Measurements from ENCODE around the gene COL11A2. TPM values are rescaled to one million over a fixed set of nuclear protein-coding genes. Genes with fewer than 3 reads are reported as not detected.

The COL11A2 gene
- total and polyA plus RNA-seq, 2 experiments from 2014 or later, result 59.6 to 94.6 TPM

DNA sequence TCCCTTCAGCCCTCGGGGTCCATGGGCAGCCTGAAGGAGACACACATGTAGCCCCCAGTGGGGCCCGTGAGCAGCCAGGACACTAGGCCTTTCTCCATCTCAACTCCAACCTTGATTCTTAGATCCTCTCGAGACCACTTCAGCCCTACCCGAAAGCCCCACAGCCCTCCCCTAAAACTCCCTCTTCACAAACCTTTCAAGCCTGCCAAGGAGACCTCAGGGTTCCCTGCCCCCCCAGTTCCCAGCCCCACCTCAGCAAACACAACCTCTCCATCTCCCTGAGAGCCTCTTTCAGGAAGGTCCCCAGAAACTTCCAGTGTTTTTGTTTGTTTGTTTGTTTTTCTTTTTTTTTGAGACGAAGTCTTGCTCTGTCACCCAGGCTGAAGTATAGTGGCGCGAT is 11.1 kb downstream of the COL11A2 start:
- H3K9me3 ChIP-seq (ENCODE audit: low read depth), result no peaks in the 10 kb centered on the region
- H3K27ac ChIP-seq, result no peak overlapping the region
- DNase-seq (ENCODE audit: low read depth in 1 of 2, low spot score in 1 of 2), result no peak
- no peak overlapping the region for H3K4me3 ChIP-seq
- H3K27me3 ChIP-seq, result no peaks in the 10 kb centered on the region
- H3K36me3 ChIP-seq, result no peaks in the 10 kb centered on the region
- H3K4me1 ChIP-seq (ENCODE audit: low read depth), result no peaks in the 10 kb centered on the region
- TF ChIP-seq, protein P1, sequence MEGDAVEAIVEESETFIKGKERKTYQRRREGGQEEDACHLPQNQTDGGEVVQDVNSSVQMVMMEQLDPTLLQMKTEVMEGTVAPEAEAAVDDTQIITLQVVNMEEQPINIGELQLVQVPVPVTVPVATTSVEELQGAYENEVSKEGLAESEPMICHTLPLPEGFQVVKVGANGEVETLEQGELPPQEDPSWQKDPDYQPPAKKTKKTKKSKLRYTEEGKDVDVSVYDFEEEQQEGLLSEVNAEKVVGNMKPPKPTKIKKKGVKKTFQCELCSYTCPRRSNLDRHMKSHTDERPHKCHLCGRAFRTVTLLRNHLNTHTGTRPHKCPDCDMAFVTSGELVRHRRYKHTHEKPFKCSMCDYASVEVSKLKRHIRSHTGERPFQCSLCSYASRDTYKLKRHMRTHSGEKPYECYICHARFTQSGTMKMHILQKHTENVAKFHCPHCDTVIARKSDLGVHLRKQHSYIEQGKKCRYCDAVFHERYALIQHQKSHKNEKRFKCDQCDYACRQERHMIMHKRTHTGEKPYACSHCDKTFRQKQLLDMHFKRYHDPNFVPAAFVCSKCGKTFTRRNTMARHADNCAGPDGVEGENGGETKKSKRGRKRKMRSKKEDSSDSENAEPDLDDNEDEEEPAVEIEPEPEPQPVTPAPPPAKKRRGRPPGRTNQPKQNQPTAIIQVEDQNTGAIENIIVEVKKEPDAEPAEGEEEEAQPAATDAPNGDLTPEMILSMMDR (IDR thresholded peaks at IDR 0.05; ENCODE audit: low read depth, low read length), result no peak

GRCh38 chr6:33178755-33179475 is 13.4 kb downstream of the COL11A2 start:
- H3K4me3 ChIP-seq, result no peak overlapping the region
- H3K9me3 ChIP-seq (ENCODE audit: low read depth), result no peaks in the 10 kb centered on the region
- no peaks in the 10 kb centered on the region for H3K27me3 ChIP-seq
- TF ChIP-seq, protein P1 (IDR thresholded peaks at IDR 0.05; ENCODE audit: low read depth, low read length), result no peak
- DNase-seq (ENCODE audit: low read depth in 1 of 2, low spot score in 1 of 2), result no peak
- H3K36me3 ChIP-seq, result no peaks in the 10 kb centered on the region
- no peak overlapping the region for H3K27ac ChIP-seq
- no peaks in the 10 kb centered on the region for H3K4me1 ChIP-seq (ENCODE audit: low read depth)

DNA sequence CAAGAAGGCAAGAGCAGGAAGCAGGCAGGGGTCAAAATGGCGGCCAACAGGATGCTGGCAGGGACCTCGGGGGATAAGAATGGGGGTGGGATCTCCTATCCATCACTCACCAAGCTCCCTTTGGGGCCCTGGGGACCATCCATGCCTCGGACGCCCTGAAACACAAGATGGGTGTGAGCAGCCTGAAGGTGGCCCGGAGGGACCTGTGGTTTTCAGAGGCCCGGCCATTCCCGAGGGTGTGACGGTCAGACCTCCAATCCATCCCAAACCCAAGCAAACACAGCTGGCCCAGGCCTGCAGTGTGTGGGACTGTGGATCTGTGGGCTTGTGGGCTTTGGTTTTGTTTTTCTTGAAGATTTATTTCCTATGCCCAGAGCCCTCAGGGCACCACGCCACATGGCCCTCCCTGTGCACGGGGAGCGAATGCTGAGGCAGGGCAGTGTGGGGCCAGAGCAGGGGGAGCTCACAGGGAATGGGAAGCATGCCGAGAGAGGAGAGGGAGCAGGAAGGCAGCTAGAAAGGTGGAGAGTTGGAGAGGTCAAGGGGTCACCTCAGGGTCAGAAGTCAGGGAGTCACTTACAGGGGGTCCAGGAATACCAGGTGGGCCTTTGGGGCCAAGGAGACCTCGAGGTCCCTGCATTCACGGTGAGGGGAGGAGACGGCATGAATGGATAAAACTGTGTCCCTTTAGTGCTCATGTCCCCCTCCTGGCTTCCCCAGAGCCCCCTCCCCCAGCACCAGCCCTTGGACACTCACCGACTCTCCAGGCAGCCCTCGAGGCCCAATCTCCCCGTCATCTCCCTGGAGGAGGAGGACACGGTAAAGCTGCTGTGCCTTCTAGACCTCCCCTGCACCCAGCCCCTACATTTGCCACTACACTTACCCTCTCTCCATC is 14.5 kb downstream of the COL11A2 start:
- TF ChIP-seq, protein P1 (IDR thresholded peaks at IDR 0.05; ENCODE audit: low read depth, low read length), result no peak
- H3K27me3 ChIP-seq, result no peaks in the 10 kb centered on the region
- no peak overlapping the region for H3K4me3 ChIP-seq
- H3K4me1 ChIP-seq (ENCODE audit: low read depth), result no peaks in the 10 kb centered on the region
- no peak for DNase-seq (ENCODE audit: low read depth in 1 of 2, low spot score in 1 of 2)
- no peaks in the 10 kb centered on the region for H3K36me3 ChIP-seq
- H3K9me3 ChIP-seq (ENCODE audit: low read depth), result no peaks in the 10 kb centered on the region
- H3K27ac ChIP-seq, result no peak overlapping the region

DNA sequence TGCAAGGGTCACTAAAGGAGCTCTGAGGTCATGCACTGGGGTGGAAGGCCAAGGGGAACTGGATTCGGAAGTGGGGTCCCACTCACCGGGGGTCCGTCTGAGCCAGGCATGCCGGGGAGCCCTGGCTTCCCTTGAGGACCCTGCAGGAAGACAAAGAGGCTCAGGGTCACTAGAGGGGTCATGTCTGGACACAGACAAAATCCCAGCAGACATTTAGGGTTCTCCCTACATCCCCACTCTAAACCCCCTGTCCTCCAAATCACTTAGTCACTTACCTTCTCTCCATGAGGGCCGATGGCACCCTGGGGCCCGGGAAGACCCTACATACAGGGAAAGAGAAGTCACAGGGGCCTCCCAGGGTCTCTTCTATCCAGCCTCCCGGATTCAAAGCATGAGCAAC is 15.4 kb downstream of the COL11A2 start:
- no peak overlapping the region for H3K4me3 ChIP-seq
- no peaks in the 10 kb centered on the region for H3K36me3 ChIP-seq

GRCh38 chr6:33175436-33176069 is 16.7 kb downstream of the COL11A2 start:
- H3K27ac ChIP-seq, result no peak overlapping the region
- H3K4me1 ChIP-seq (ENCODE audit: low read depth), result no peaks in the 10 kb centered on the region
- H3K4me3 ChIP-seq, result no peak overlapping the region
- no peaks in the 10 kb centered on the region for H3K9me3 ChIP-seq (ENCODE audit: low read depth)
- no peaks in the 10 kb centered on the region for H3K27me3 ChIP-seq
- no peak for DNase-seq (ENCODE audit: low read depth in 1 of 2, low spot score in 1 of 2)
- no peaks in the 10 kb centered on the region for H3K36me3 ChIP-seq
- TF ChIP-seq, protein P1 (IDR thresholded peaks at IDR 0.05; ENCODE audit: low read depth, low read length), result no peak

More for the DNA sequence above, 15.4 kb downstream of the COL11A2 start:
- TF ChIP-seq, protein P1 (IDR thresholded peaks at IDR 0.05; ENCODE audit: low read depth, low read length), result no peak
- Histone ChIP-seq H3K4me1 (ENCODE audit: low read depth) (no peaks in the 10 kb centered on the region), H3K9me3 (ENCODE audit: low read depth) (no peaks in the 10 kb centered on the region), H3K27me3 (no peaks in the 10 kb centered on the region), H3K27ac (no peak overlapping the region)
- DNase-seq (ENCODE audit: low read depth in 1 of 2, low spot score in 1 of 2), result no peak

Measured in cardiac muscle cell (in vitro differentiated cells and primary cell).